Measurements from ENCODE around the gene ADAM8. TPM values are rescaled to one million over a fixed set of nuclear protein-coding genes. Genes with fewer than 3 reads are reported as not detected.

ADAM8 gene
- total and polyA plus RNA-seq, 2 of the 4 experiments (the other 2 are of a cell fraction), result under 0.01 to 0.74 TPM

DNA sequence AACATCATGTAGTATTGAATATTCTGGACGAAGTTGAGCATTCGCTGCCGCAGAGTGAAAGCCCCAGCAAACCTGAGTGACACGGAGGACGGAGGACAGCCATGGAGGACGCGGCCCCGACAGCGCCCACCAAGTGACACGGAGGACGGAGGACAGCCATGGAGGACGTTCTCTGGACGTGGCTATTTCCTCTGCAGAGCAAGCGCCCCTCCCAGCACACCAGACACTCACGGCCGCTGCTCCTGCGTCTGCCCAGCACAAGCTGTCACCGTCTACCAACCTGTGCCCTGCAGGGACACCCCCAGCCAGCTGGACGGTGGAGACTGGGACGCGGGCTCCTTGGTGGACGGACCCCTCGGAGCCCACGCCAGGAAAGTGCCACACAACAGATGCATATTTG, 7.3 kb upstream of the ADAM8 start:
- Histone ChIP-seq H2BK15ac (ENCODE audit: low read depth, low read length) (no peak overlapping the region), H3K14ac (replicated peaks; ENCODE audit: low read depth, low read length) (no peak overlapping the region), H3K56ac (ENCODE audit: extremely low read depth, insufficient read depth, low read length) (no peak overlapping the region), H2AK9ac (replicated peaks; ENCODE audit: low read depth, low read length, poor library complexity) (no peak overlapping the region), H2BK120ac (ENCODE audit: low read depth, low read length) (no peak overlapping the region), H2BK5ac (ENCODE audit: low read depth, low read length, poor library complexity, severe bottlenecking) (no peak overlapping the region), H3K4me1 (ENCODE audit: control insufficient read depth, insufficient read depth, low read length) (no peaks in the 10 kb centered on the region), H4K5ac (ENCODE audit: low read depth, low read length) (no peak overlapping the region), H2AK5ac (ENCODE audit: low read depth, low read length) (no peak overlapping the region), H3K4ac (ENCODE audit: low read depth, low read length) (no peak overlapping the region), H4K8ac (ENCODE audit: low read depth in 2 of 2, low read length in 2 of 2) (no peak overlapping the region), H3K18ac (ENCODE audit: low read depth, low read length) (no peak overlapping the region), H3K36me3 (ENCODE audit: control insufficient read depth, insufficient read depth, low read length) (peaks cover 75% of the 10 kb centered on the region), H3K9me1 (ENCODE audit: insufficient read depth, low read length) (no peaks in the 10 kb centered on the region), H3K79me1 (ENCODE audit: low read depth in 1 of 2, low read length in 2 of 2) (peaks cover 3 to 9% of the 10 kb centered on the region in 2 experiments; a peak in 3 of 4 replicates), H3K4me2 (ENCODE audit: low read depth, low read length) (no peak overlapping the region), H3K27me3 (ENCODE audit: control insufficient read depth, insufficient read depth, low read length) (no peaks in the 10 kb centered on the region), H3K4me3 (ENCODE audit: insufficient read depth, low read depth, low read length) (no peak overlapping the region), H3K9me3 (ENCODE audit: control insufficient read depth, insufficient read depth, low read length) (no peaks in the 10 kb centered on the region), H2AFZ (replicated peaks; ENCODE audit: low read length, poor library complexity) (no peak overlapping the region), H3K27ac (ENCODE audit: insufficient read depth, low read length) (no peak overlapping the region), H4K20me1 (ENCODE audit: insufficient read depth, low read length) (no peaks in the 10 kb centered on the region), H2BK20ac (ENCODE audit: low read depth, low read length) (no peak overlapping the region), H3K9ac (ENCODE audit: low read depth, low read length) (no peak overlapping the region), H3K23ac (ENCODE audit: low read depth, low read length) (no peak overlapping the region), H4K91ac (ENCODE audit: insufficient read depth, low read depth, low read length) (no peak overlapping the region)
- no peak for ATAC-seq (ENCODE audit: low read depth)
- dilution Hi-C loops (cut with HindIII; ENCODE audit: low sequenced_read_pairs, unreplicated experiment), result no loop called here
- intact Hi-C loops (cut with micrococcal nuclease), result no loop called here
- ChIA-PET CTCF (no interaction called here), POLR2A (ENCODE audit: unreplicated experiment) (no interaction called here)
- in situ Hi-C loops (cut with MboI; ENCODE audit: low sequenced_read_pairs), result no loop called here
- DNase-seq, result no peak
- BruUV-seq (replicated peaks), result no TSS peak
- 99% methylated on average over 20 of the region's 24 CpGs; no CpG with 5 or more reads in 1 of the 2 experiments for WGBS, 2 experiments (ENCODE audit: extremely low coverage in 2 of 2, insufficient read length in 1 of 2)
- TF ChIP-seq CEBPB (IDR thresholded peaks at IDR 0.05; ENCODE audit: low read depth, low read length) (no peak), RAD21 (IDR thresholded peaks at IDR 0.05; ENCODE audit: low read length) (no peak), NFE2L2 (IDR thresholded peaks at IDR 0.05; ENCODE audit: low read depth, low read length) (no peak), MXI1 (IDR thresholded peaks at IDR 0.05; ENCODE audit: borderline replicate concordance, low read depth, low read length) (no peak), MAZ (IDR thresholded peaks at IDR 0.05; ENCODE audit: borderline replicate concordance, low read depth, low read length) (no peak), MAFK (IDR thresholded peaks at IDR 0.05; ENCODE audit: low read depth, low read length) (no peak), RFX5 (IDR thresholded peaks at IDR 0.05; ENCODE audit: low read depth, low read length) (no peak), CHD1 (IDR thresholded peaks at IDR 0.05; ENCODE audit: low read depth, low read length) (no peak)
- TF ChIP-seq, protein P1, sequence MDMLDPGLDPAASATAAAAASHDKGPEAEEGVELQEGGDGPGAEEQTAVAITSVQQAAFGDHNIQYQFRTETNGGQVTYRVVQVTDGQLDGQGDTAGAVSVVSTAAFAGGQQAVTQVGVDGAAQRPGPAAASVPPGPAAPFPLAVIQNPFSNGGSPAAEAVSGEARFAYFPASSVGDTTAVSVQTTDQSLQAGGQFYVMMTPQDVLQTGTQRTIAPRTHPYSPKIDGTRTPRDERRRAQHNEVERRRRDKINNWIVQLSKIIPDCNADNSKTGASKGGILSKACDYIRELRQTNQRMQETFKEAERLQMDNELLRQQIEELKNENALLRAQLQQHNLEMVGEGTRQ (IDR thresholded peaks at IDR 0.05; ENCODE audit: low read depth, low read length), result no peak
